NCI-H82 treated with DMSO at 0.1 percent for 48 hours (cell line): ENCODE measurements around the gene DPM2.

Experiments
- DNase-seq: peaks from one replicate; lab custom pipeline; 2025; ENCODE audit not compliant: unreplicated experiment; lab: John Stamatoyannopoulos, UW

DPM2 gene

DNA sequence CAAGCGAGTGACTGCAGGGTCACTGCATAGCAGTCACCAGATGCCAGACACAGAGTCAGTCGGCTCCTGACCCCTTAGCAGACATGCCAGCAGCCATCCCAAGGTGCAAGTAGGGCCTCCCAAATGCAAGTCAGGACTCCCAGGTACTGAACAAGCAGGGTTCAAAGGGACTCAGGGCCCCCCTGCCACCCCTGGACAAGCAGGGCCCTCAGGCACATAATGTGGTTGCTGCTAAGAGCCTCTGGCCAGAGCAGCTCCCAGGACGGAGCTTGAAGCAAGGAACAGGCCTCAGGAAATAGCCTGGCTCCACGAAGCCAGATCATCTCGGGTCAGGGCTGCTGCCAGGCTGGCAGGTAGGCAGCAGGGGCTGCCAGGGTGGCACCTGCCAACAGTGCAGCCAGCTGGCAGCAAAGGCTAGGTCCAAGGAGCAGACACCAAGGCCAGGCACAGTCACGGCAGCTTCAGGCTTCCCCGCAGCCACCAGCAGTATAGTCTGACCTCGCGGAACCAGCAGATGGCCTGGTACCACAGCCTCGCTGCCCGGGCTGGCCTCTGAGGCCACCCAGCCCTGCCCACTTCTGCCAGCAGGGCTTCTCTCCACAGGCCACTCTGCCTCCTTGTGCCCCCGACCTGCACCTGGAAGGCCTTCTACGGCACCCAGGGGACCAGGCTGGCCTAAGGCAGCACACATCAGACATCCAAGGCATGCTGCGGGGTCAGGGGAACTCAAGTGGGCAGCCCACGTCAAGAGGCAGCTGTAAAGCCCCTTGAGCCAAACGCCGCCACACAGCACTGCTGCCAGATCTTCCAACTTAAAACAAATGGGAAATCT is 35.7 kb upstream of the DPM2 start:
- DNase-seq: no peak

DNA sequence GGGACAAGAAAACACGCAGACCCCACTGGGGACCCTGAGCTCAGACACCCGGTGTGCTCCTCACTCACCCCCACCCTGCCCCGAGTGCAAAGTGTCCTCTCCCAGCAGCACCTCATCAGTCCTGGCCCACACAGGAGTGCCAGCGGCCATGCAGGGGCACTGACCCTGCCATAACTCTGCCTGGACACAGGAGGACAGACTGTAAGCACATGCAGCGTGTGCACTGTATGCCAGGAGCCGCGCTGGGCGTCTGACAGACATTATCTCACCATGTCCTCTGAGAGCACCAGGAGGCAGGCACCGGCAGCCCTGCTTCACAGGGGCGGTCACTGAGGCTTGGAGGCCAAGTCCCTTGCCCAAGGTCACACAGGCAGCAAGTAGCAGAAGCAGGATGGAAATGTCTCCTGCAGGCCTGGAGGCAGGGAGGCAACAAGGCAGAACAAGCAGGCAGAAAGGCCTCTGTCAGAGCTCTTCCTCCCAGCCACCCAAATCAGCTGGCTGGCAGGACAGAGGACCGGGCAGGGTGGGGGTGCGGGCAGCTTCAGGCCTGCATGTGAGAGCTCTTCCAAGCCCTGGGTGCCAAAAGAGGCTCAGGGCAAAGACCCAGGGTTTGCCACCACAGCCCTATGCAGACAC is 34.7 kb upstream of the DPM2 start:
- no peak for DNase-seq

DNA sequence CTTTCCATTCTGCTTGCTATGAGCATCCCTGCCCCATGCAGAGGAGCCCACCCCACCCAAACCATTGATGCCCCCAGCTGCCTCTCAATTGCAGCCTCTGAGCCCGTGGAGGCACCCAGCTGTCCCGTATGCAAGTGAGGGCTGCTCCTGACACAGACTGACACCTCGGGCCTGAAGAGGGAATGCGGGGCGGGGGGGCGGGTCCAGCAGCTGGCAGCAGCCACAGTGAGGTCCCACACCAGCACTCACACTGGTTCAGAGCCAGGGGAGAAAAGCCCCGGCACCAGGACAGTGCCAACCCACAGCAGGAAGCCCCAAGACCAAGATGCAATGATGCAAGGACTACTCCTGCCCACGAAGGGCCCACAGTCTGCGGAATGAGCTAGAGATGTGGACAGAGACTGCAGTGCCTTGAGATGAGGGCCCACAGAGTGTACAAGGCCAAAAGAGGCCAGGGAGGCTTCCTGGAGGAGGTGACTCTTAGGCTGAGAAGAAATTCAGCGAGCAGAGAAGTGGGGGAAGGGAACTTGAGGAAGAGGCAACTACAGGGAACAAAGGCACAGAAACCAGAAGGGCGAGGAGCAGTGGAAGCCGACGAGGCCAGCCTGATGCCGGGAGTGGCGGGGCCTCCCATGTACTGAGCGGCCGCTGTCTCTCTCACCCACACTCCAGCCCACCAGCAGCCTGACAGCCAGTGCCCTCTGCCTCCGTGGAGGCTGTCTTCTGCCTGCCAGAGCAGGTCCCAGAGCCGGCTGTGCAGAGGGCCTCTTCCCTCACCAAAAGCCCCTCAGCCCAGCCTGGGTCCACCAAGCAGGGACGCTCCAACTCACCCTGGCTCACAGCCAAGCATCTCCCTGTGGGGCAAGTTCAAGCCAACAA is 33.9 kb upstream of the DPM2 start:
- DNase-seq: no peak

DNA sequence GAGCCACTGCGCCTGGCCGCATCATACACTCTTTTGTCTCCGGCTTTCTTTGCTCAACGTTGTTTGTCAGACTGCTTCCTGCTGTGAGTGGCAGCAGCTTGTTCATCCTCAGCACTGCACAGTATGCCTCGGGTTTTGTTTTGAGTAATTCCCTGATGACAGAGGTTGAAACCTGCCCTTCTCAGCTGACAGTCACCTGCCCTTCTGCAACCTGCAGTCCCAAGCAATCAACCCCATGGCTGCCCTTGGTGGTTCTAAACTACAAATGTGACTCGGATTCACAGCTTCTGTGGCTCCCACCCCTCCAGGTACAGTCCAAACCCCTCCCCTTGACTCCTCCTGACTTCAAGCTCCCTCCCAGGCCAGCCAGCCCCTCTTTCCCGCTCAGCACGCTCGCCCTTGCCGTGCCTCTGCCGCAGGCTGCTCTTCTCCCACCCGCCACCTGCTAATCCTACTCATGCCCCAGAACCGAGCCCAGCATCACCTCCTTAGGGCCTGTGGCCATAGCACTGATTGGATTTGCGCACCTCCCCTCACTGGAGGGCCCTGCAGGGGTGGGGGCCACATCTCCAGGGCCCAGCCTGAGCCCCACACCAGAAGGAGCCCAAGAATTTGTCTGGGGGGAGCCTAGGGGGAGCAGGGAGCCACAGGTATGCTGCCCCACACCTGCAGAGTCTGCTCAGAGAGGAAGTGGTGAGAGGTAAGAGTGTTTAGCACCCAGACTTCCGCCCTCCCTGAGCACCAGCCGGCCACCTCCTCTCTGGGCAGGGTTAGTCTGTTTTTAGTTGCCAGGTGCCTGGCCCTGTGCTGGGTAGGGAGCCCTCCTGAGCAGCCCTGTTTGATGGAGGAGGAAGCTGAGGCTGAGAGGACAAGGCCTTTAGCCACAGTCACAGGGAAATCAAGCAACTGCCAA is 33.0 kb upstream of the DPM2 start:
- DNase-seq: no peak

DNA sequence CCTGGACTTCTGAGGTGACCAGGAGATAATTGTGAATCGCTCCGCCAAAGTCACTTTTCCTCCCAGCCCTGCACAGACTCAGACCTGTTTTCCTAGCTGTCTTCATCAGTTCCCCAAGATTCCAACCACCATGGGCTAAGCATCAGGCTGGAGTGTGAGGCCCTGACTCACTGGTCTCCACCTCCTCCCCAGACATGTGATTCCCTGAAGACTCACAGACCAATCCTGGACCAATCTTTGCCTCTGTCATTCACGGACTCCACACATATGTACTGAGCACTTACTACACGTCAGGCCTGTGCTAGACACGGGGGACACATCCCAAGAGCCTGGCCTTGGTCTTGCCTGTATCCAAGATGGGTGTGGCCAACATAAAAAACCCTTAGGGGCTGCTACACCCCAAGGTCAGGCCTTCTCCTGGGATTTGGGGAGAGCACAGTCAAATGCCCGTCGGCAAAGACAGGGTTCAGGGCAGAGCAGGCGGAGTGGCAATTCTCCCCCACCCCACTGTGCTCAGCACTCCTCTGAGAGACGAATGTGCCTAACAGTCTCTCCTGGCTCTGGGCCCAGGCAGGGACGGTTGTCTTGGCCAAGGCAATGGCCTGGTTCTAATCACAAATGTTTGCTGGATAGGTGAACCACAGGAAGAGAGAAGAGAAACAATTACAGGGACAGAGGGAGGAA is 31.2 kb upstream of the DPM2 start:
- no peak for DNase-seq

DNA sequence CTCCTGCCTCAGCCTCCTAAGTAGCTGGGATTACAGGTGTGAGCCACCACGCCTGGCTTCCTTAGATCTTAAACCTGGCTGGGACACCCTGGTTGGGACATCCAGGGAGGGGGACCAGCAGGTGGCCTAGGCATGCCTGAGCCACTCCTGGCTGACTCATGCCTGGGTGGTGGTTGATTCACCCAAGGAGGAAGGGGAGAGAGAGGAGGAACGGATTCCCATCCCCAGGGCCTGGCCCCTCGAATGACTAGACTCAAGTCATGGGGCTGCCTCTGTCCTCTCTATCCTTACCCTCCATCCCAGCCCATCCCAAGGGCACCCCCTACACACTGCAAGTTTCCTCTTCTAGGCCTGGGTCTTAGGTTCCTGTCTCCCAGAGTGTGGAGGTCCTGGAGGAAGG is 30.4 kb upstream of the DPM2 start:
- DNase-seq: no peak

DNA sequence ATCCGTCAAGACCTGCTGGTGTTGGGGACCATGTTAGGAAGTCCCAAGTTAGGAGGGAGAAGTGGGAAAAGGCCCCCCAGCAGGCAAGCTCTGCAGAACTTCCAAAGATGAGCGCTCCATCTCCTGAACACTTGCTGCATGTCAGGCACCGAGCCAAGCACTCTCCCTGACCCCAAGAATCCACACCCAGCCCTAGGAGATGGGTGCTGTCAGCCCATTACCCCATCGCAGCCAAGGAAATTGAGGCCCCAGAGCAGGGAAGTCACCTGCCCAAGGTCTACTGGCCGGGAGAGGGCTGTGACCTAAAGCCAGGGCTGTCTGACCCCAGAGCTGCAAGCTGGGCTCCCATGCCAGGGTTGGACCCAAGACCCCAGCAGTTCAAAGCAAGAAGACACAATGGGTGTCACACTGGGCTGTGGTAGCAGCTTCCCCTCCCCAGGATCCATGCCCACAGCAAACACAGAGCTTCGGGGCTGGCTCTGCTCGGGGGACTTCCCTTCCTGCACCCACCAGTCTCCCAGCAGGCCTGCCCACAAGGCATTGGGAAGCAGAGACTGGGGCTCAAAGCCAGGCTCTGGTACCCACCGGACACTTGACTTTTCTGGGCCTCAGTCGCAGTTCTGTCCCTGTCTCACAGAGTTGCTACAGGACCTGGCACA is 29.6 kb upstream of the DPM2 start:
- DNase-seq: no peak

DNA sequence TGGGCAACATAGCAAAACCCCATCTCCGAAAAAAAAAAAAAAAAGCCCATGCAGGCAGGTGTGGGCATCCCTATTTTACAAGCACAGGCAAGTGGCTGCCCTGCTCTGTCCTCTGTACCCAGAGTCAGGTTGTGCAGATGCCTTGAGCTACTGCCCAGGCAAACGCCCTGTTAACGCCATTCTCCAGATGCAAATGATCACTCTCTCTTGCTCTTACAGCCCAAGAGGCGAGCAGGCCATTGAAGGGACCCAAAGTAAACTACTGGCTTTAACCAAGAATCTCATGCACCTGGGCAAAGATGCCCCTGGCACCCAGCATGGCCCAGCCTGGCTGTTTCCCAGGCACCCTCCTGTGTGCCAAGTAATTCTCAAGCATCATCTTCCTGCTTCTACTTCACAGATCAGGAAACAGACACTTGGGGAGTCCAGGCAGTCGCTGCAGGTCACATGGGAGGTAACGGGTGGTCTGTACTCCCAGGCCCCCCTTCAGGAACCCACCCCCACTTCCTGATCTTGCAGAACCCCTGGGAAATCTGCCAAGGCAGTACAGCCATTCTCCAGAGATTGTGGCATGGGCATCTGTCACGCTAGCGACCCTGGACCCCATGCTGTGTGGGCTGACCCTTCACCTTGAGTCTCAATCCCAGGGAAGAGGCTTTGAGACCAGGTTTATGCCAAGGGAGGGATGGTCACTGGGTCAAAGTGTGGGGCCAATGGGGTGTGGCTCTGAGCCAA is 28.9 kb upstream of the DPM2 start:
- DNase-seq: no peak

DNA sequence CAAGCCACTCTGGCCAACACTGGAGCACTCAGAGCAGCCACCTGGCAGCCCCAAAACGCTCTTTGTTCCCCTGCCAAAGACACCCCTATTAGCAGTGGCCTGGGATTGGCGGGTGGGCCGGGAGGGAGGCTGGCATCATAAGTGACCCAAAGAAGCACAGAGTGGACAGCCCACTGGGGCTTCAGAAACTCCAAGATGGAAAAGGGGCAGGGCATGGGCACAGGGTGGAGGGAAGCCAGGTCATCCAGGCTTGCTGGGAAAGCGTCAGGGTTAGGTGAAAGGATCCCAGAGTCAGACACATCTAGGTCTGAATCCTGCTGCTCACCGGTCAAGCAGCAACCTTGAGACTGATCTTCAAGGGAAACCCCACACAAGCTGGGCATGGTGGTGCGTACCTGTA is 28.3 kb upstream of the DPM2 start:
- no peak for DNase-seq

DNA sequence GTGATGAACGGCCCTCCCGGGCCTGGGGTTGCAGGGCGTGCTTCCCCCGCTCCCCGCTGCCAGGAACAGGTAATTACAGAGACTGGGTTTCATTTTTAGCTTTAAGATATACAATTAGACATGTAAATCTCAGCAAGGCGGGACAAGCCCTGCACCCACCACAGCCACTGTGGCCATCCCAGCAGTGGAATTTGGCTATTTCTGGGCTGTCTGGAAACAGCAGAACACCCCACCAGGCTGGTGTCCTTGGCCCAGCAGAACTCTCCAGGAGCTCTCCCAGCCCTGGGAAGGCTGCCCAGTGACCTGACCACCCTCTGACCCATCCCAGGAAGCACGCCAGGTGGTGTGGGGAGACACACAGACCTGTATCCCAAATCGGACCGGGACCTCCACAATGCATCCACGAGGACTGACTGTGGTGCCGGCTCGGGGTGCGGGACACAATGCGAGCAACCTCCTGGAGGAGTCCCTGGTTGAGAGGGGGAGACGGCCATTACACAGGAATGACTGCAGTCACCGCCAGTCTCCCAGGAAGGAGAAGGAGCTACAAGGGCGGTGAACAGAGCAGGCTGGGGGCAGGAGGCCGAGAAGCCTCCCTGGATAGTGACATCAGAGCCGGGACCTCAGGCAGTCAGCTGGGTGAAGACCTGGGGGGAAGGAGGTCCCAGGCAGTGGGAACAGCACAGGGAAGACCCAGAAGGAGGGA is 25.9 kb upstream of the DPM2 start:
- no peak for DNase-seq

DNA sequence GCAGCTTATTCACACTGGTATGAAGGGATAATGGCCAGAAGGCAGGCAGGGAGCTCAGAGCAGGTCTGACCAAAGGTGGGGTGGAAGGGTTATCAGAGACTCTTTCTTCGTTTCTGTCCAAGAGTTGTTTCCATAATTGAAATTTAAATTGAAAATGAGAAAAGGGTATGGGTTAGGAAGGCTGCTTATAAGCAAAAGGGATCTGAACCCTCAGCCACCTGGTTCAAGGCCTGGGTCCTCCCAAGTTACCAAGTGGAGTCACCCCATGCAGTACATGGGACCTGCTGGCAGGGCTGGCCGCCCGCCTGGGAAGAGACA is 25.3 kb upstream of the DPM2 start:
- no peak for DNase-seq

DNA sequence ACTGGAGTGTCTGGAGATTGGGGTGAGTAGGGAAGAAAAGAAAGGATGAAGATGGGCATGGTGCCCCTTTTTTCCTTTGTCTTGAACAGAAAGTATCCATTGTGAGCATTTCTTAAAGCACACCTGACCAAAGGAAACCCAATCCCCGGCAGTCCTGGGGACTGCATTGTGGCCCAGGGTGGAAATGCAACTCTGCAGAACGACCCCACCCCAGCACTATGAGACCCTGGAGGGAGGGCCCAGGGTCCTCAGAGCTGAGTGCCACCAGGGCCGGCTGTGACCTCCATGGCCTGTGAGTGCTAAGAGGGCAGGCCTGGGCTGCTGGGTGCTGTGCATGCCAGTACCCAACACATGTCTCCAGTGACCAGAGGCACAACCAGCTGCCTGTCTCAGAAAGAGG is 24.6 kb upstream of the DPM2 start:
- DNase-seq: no peak

DNA sequence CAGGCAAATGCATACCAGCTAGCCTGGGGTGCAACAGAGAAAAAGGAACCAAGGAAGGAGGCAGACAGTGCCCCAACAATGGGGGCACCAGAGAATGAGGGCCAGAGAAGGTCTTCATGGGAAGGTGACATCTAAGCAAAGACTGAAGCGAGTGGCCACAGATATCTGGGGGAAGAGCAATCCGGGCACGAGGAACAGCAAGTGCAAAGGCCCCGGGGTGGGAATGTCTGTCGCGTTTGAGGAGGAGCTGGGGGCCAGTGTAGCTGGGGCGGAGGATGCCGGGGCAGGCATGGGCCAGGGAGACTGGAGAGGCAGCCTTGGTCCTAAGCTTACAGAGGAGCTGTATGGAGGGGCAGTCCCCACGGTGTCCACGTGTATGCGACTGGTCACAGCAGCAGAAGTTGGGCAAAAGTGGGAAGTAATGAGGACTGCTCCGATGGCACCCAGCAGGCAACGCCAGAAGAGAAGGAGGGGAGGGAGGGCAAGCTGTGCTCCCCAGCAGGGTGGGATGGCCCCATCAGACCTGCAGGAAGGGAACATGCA is 24.0 kb upstream of the DPM2 start:
- DNase-seq: no peak

DNA sequence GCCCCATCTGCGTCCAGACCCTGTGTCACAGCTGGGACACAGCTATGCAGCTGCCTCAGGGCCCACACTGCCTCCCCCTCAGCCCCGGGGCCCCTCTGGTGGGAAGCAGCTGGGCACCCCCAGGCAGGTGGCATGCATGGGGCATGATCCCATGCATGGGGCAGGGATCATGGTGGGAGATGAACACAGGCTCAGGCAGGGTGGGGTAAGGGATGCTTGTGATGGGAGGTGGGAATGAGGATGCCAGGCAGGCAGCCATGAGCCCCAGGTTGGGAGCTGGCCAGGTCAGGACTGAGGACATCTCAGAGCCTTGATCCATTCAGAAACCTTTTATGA is 23.5 kb upstream of the DPM2 start:
- DNase-seq: no peak

DNA sequence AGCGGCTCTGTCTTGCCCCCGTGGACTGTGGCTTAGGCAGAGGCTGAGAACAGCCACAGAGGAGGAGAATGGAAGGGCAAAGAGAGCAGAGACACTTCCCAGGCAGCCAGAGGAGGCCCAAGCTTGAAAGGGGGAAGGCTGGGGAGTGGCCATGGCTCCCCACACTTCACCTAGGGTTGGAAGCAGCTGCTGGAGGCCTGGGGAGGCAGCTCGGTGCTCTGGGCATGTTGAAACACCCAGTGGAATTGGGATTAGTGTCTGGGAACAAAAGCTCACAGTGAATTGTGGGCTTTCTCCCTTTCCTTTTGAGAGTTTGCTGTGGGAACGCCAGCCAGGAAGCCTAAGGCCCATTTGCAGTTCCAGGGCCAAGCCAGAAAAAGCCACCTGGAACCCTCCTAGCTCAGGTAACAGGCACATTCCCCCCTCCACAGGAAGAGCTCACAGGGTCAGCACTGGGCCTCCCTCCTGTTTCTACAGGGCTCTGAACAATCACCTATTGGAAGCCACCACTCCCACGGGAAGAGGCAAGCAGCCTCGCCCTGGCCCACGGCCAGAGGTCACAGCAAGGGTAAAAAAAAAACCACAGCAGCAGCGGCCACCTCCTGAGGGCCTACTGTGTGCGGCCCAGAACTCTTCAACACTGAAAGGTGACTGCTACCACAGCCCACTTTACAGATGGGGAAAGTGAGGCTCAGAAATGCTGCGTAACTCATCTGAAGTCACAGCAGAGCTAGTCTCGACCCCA is 22.9 kb upstream of the DPM2 start:
- DNase-seq: no peak

DNA sequence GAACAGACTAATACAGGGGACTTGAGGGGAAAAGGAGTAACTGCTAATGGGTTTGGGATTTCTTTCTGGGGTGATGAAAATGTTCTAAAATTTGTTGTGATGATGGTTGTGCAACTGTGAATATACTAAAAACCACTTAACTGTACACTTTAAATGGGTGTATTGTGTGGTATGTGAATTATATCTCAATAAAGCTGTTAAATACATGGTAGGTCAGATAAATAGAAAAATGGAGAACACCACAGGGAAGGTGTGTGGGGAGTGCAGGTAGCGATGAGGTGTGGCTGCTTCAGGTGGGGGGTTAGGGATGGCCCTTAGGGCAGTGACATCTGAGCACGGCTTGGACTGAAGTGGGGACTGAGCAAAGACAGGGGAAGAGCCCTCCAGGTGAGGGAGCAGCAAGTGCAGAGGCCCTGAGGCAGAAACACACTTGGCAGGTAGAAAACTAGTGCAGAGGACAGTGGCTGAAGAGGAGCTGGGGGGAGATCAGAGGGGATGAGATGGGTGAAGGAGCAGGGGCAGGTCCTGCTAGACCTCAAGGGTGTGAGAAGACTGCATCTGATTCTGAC is 22.3 kb upstream of the DPM2 start:
- DNase-seq: no peak

DNA sequence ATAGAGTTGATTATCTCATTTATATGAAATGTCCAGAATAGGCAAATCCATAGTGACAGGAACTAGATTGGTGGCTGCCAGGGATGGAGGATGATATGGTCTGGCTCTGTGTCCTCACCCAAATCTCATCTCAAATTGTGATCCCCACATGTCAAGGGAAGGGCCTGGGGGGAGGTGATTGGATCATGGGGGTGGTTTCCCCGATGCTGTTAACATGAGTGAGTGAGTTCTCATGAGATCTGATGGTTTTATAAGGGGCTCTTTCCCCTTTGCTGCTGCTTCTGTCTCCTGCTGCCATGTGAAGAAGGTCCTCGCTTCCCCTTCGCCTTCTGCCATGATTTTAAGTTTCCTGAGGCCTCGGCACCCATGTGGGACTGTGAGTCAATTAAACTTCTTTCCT is 21.7 kb upstream of the DPM2 start:
- DNase-seq: no peak
